OCI-LY1 (cell line): ENCODE measurements around the gene RAB24.

Experiments used
- CTCF ChIP-seq: fragments of 200-600 bp; sonication (generic), shearing (Covaris generic); IDR thresholded peaks from 2 replicates; pipeline ENCODE4 v1.5.1; 2017; ENCODE audit warnings: mild to moderate bottlenecking, antibody characterized with exemption, low read length, moderate library complexity, mixed read lengths
- EZH2 ChIP-seq: fragments of 200-600 bp; sonication (generic), shearing (Covaris generic); IDR thresholded peaks from 2 replicates; pipeline ENCODE4 v1.8.0; 2017; ENCODE audit warnings: borderline replicate concordance, mixed run types, mild to moderate bottlenecking, antibody characterized with exemption, low read length, moderate library complexity, mixed read lengths

DNA sequence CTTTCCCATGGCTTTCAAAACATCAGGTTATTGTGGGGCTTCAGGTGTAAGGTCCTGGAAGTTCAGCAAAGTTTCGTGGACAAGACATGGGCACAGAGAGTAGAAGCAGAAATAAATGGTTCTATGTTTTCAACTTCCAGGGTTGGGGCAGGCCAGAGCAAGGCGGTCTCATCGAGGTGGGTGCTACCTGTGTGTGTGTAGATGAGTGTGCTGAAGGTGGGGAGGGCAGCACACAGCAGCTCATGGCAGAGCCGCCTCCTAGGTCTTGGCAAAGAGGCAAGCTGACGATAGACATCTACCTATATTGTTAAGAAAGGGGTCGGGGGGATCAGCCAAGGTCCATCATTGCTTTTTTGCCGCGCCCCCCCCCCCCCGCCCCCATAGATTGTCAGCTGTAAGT, 3.8 kb downstream of the RAB24 start:
- TF ChIP-seq EZH2 (no peak), CTCF (no peak)
